ENCODE data around the gene UNKL.
"Not testable (repeated sequence)": the region's sequence is repeated elsewhere in the genome, so short reads cannot be mapped to it uniquely, and the experiment has no call there.

Gene UNKL

DNA sequence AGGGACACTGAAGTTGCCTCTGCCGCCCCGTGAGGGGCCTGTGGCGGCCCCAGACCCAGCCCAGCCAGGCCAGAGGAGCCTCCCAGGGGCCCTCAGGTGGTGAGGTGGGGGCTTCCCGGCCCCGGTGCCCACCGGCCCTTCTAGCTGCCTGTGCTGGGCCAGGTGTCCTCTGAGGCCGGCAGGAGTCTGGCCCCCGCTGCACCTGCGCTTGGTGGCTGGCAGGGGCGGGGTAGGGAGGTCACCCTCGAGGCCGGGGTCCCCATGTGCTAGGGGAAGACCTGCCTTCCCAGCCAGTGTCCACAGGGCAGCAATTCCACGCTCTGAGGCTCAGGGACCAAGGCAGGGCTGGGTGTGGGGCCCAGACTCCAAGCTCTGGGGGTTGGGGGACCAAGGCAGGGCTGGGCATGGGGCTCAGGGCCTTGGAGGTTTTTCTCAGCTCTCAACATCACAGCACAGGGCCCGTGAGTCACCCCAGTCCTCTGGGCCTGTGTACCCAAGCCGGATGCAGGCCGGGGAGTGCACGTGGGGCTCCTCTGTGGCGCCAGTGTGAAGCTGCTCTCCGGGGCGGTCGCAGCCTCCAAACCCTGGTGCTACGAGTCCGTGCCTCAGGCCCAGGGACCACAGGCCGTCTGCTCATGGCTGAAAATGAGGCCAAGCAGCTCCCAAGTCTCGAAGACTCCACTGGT is 31.2 kb upstream of the UNKL start:
- H3K27ac ChIP-seq: no peak overlapping the region
- TF ChIP-seq ZFX (IDR thresholded peaks at IDR 0.05; ENCODE audit: borderline replicate concordance): no peak
- TF ChIP-seq, protein P1, sequence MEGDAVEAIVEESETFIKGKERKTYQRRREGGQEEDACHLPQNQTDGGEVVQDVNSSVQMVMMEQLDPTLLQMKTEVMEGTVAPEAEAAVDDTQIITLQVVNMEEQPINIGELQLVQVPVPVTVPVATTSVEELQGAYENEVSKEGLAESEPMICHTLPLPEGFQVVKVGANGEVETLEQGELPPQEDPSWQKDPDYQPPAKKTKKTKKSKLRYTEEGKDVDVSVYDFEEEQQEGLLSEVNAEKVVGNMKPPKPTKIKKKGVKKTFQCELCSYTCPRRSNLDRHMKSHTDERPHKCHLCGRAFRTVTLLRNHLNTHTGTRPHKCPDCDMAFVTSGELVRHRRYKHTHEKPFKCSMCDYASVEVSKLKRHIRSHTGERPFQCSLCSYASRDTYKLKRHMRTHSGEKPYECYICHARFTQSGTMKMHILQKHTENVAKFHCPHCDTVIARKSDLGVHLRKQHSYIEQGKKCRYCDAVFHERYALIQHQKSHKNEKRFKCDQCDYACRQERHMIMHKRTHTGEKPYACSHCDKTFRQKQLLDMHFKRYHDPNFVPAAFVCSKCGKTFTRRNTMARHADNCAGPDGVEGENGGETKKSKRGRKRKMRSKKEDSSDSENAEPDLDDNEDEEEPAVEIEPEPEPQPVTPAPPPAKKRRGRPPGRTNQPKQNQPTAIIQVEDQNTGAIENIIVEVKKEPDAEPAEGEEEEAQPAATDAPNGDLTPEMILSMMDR (IDR thresholded peaks at IDR 0.05): no peak

DNA sequence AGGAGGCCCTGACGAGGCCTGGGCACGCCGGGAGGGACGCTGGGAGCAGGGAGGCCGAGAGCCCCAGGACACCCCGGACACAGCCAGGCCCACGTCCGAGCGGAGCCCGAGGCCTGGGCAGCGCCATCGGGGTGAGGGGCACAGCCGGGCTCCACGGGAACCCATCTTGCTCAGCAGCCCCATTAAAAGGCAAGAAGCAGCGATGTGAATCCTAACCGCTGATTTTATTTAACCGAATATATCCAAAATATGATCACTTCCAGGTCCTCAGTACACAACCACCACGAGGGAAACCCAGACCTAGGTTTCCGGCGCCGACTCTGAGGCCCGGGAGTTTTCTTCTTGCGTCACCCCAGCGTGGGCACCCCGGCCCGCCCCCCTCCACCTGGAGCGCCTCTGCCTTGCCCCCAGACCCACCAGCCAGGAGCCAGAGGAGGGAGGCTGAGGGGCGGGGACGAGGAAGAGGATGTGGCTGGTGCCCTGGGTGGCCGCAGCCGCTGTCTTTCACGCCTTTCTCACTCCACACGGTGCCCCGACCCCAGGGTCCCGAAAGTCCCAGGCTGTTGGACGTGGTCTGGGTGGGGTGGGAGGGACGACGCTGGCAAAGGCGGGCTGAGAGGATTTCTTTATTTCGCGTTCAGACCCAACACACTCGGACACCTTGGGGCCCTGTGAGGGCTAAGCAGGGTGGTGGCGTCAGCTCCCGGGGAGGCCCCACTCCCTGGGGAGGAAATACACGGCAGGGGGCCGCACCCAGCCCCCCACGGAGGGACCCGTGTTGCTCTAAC is 30.4 kb upstream of the UNKL start:
- no peak overlapping the region for H3K27ac ChIP-seq
- TF ChIP-seq, protein P1 (IDR thresholded peaks at IDR 0.05): no peak
- no peak for TF ChIP-seq ZFX (IDR thresholded peaks at IDR 0.05; ENCODE audit: borderline replicate concordance)

- no peak within 1 kb of the TSS for H3K27ac ChIP-seq
- TF ChIP-seq ZFX (IDR thresholded peaks at IDR 0.05; ENCODE audit: borderline replicate concordance): no peak
- TF ChIP-seq, protein P1 (IDR thresholded peaks at IDR 0.05): no peak
Measured at GRCh38 chr16:1443980-1444729, 29.7 kb upstream of the UNKL start, which contains the start of gene CCDC154. Gene CCDC154 (minus strand): TSS chr16:1444556. CDS start chr16:1444322, 234 bp downstream.

GRCh38 chr16:1443403-1443973 is 29.0 kb upstream of the UNKL start:
- H3K27ac ChIP-seq: no peak overlapping the region

GRCh38 chr16:1442697-1443096 is 28.2 kb upstream of the UNKL start:
- H3K27ac ChIP-seq: no peak overlapping the region
- TF ChIP-seq ZFX (IDR thresholded peaks at IDR 0.05; ENCODE audit: borderline replicate concordance): no peak
- TF ChIP-seq, protein P1 (IDR thresholded peaks at IDR 0.05): no peak

More at GRCh38 chr16:1443403-1443973, 29.0 kb upstream of the UNKL start:
- TF ChIP-seq, protein P1 (IDR thresholded peaks at IDR 0.05): no peak
- no peak for TF ChIP-seq ZFX (IDR thresholded peaks at IDR 0.05; ENCODE audit: borderline replicate concordance)

DNA sequence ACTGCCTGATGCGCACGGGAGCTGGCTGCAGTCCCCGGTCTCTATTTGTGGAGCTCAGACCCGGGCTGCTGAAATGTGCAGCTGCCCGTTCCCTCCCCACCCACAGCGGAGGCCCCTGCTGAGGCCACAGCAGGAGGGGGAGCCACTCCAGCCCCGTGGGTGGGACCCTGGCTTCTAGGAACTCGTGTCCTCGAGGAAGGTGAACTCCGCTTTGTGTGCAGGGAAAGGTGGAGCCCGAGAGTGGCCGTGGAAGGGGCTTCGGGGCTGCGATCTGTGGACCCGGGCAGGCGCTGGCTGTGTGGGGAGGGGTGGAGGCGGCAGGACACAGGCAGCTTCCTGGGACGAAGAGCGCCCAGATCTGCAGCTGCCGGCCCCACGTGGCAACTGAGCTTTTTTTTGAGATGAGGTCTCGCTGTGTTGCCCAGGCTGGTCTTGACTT is 26.9 kb upstream of the UNKL start:
- no peak for TF ChIP-seq ZFX (IDR thresholded peaks at IDR 0.05; ENCODE audit: borderline replicate concordance)
- TF ChIP-seq, protein P1 (IDR thresholded peaks at IDR 0.05): no peak
- H3K27ac ChIP-seq: no peak overlapping the region

GRCh38 chr16:1439699-1440074 is 25.2 kb upstream of the UNKL start:
- H3K27ac ChIP-seq: not testable (repeated sequence)

All from 22Rv1 (cell line).